Jurkat, Clone E6-1 (cell line): ENCODE data around the gene VSTM2A.

ENCODE experiments used
- DNase-seq: peaks from one replicate; pipeline ENCODE4 v3.0.0-alpha.2; 2011; ENCODE audit warnings: low read depth, low spot score
- H3K4me3 ChIP-seq: 2 replicates; pipeline ENCODE4 v1.5.1; 2011; ENCODE audit warnings: mild to moderate bottlenecking, low read length, control low read depth, moderate library complexity

The VSTM2A gene

DNA sequence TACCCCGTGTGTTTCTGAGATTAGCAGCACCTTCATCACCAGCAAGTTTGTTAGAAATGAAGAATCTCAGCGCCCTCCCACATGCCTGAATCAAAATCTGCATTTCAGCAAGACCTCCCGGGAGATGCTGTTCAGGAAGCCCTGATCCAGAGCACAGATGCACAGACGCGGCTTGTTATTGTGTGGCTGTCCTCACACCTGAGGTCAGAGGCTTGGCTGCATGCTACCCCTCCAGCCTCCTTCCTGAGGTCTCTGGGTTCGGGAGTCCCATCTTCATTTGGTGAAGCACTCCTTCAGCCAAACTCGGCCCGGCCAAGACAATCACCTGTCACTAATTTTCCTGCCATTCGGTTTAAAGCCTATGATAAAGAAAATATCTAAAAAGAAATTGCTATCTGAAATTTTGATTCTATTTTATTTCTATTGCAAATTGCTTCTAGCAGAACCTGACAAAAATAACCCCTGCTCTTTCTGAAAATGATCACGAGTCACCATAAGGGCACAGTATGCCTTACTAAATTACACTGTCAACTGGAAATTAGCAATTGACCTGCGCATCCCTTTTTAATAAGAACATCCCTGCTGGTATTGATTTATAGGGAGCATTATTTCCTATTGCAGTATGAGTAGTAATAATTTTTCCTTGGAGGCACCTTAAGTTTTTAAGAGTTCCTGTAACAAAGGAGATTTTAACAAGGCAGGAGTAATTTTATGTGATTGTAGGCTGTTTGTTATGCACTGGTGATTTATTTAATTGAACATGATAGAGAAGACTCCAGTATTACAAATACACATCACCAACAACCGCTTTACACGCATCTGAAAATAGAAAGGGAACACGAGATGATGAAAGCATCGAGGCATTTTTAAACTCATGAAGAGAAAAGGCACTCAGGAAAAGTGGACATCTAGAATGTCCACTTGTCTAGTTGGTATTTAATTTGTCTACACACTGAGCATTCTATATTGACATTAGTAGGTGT, 49.5 kb downstream of the VSTM2A start:
- no peak for DNase-seq
- no peak overlapping the region for H3K4me3 ChIP-seq

DNA sequence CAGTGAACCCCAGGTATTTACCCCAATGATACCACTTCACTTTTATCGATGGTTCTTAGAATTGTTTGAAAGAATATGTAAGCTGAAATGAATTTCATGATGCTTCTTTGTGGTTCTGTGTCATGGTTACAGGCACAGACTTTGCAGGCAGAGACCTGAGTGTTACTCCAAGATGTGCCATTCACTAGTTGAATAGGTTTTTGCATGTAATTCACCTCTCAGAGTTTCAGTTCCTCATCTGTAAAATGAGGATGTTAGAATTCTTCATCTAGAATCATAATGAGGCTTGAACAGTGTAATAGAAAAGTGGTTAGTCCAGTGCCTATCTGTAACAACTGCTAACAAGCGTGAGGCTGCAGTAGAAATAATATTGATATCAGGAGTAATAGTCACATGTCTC, 54.6 kb downstream of the VSTM2A start:
- no peak overlapping the region for H3K4me3 ChIP-seq
- DNase-seq, result no peak

DNA sequence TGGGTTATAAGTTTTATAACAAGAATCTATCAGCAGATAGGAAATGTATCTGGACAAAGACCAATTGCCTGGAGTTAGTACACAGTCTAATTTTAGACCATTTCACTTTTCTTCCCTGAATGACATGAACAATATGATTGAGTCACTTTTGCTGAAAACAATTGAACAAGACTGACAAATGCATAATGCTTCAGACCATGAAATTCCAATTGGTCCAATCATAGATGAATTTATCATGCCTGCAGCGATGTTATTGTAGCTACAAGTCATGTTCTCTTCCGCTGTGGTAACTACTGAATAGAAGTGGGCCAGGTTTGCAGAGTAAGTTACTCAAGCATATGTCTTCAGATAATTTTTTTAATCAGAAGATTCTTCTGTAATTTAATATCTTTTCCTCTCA, 73.4 kb downstream of the VSTM2A start:
- H3K4me3 ChIP-seq, result no peak overlapping the region
- DNase-seq, result no peak
